HepG2 (cell line): Measurements from ENCODE around the gene ADAM8.

ENCODE experiments used
- ATF2 ChIP-seq: sonication (generic); formaldehyde crosslinking; IDR thresholded peaks from 2 replicates; pipeline ENCODE4 v1.4.0; 2020; ENCODE audit warnings: missing genetic modification reagents
- CHD4 ChIP-seq: fragments of 200-600 bp; sonication (generic); IDR thresholded peaks from 2 replicates; pipeline ENCODE4 v1.7.0; 2017; ENCODE audit warnings: mild to moderate bottlenecking, low read length, borderline replicate concordance
- CTCF ChIP-seq: sonication (generic); formaldehyde crosslinking; IDR thresholded peaks from 2 replicates; pipeline ENCODE4 v1.5.0; 2020; ENCODE audit warnings: mild to moderate bottlenecking, missing genetic modification reagents, moderate library complexity
- MXD1 ChIP-seq: sonication (generic); formaldehyde crosslinking; IDR thresholded peaks from 2 replicates; pipeline ENCODE4 v1.4.0; 2020; ENCODE audit warnings: mild to moderate bottlenecking, missing genetic modification reagents
- SMC3 ChIP-seq: IDR thresholded peaks from 2 replicates; pipeline ENCODE4 v1.6.1; 2011; ENCODE audit warnings: low read length, improper control_type of control experiment
- TF ChIP-seq, protein P1 (sequence below): sonication (generic); formaldehyde crosslinking; IDR thresholded peaks from 2 replicates; pipeline ENCODE4 v1.4.0; 2020; ENCODE audit warnings: low read depth, mild to moderate bottlenecking, missing genetic modification reagents

- TF ChIP-seq, protein P1, sequence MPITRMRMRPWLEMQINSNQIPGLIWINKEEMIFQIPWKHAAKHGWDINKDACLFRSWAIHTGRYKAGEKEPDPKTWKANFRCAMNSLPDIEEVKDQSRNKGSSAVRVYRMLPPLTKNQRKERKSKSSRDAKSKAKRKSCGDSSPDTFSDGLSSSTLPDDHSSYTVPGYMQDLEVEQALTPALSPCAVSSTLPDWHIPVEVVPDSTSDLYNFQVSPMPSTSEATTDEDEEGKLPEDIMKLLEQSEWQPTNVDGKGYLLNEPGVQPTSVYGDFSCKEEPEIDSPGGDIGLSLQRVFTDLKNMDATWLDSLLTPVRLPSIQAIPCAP (CRISPR knock-in tag) = no peak
- TF ChIP-seq MXD1 (no peak), ATF2 (CRISPR knock-in tag) (no peak), SMC3 (no peak), CHD4 (no peak), CTCF (CRISPR knock-in tag) (no peak)
Observed at GRCh38 chr10:133295426-133296320, 19.0 kb upstream of the ADAM8 start.
